Measurements from ENCODE around the gene PPP1R14C.
A peak's percentile ranks its signal among the peaks of the same experiment; 100 is the strongest.

Gene PPP1R14C

GRCh38 chr6:150251566-150252186, 108.8 kb downstream of the PPP1R14C start:
- DNase-seq, result no peak

GRCh38 chr6:150252714-150253444, 110.0 kb downstream of the PPP1R14C start:
- peak; percentile 78 for DNase-seq

- DNase-seq, result no peak
Measured at GRCh38 chr6:150253489-150253888, 110.6 kb downstream of the PPP1R14C start.

GRCh38 chr6:150254770-150255169, 111.9 kb downstream of the PPP1R14C start:
- peak; percentile 91 for DNase-seq

GRCh38 chr6:150255840-150256239, 113.0 kb downstream of the PPP1R14C start:
- DNase-seq, result peak; percentile 24

GRCh38 chr6:150256618-150257272, 113.9 kb downstream of the PPP1R14C start:
- DNase-seq, result peak; percentile 54

GRCh38 chr6:150258381-150258780, 115.5 kb downstream of the PPP1R14C start:
- DNase-seq, result no peak

GRCh38 chr6:150260931-150261330, 118.1 kb downstream of the PPP1R14C start:
- no peak for DNase-seq

GRCh38 chr6:150261997-150262697, 119.3 kb downstream of the PPP1R14C start:
- no peak for DNase-seq

- no peak for DNase-seq
Measured at GRCh38 chr6:150263765-150264404, 121.0 kb downstream of the PPP1R14C start.

- no peak for DNase-seq
Measured at GRCh38 chr6:150266309-150266708, 123.5 kb downstream of the PPP1R14C start.

- DNase-seq, result peak; percentile 7
Measured at GRCh38 chr6:150266963-150267685, 124.3 kb downstream of the PPP1R14C start.

- DNase-seq, result peak; percentile 89
Measured at GRCh38 chr6:150267686-150268561, 125.1 kb downstream of the PPP1R14C start.

- no peak for DNase-seq
Measured at GRCh38 chr6:150269130-150269856, 126.4 kb downstream of the PPP1R14C start.

- peak; percentile 10 for DNase-seq
Measured at GRCh38 chr6:150269857-150270223, 127.0 kb downstream of the PPP1R14C start.

- no peak for DNase-seq
Measured at GRCh38 chr6:150270330-150271052, 127.6 kb downstream of the PPP1R14C start.

GRCh38 chr6:150271172-150271500, 128.3 kb downstream of the PPP1R14C start:
- DNase-seq, result no peak

- DNase-seq, result no peak
Measured at GRCh38 chr6:150271501-150272263, 128.8 kb downstream of the PPP1R14C start.
